Natural killer cell (primary cell): ENCODE data around the gene RRH. TPM values are rescaled to one million over a fixed set of nuclear protein-coding genes. Genes with fewer than 3 reads are reported as not detected.
A peak's percentile ranks its signal among the peaks of the same experiment; 100 is the strongest.

Experiments
- ATAC-seq, 3 donors: fragments of 150-1000 bp in 2 of 3; fragments of 200-7000 bp in 1 of 3; cut with Tn5 transposase; 1 replicate in 1 of 3; 2 replicates in 2 of 3; pipeline ENCODE4 v1.10.0; 2021; ENCODE audit warnings: mild to moderate bottlenecking in 2 of 3, moderate library complexity in 2 of 3
- DNase-seq, 2 donors: peaks; one replicate each; pipeline versions ENCODE4 v3.0.0 to v3.0.0-alpha.2; 2013 to 2021; ENCODE audit warnings: mixed read lengths in 1 of 2
- H3K27ac ChIP-seq: one replicate; pipeline ENCODE4 v1.5.1; 2013; ENCODE audit warnings: mild to moderate bottlenecking, low read length
- H3K27me3 ChIP-seq: one replicate; pipeline ENCODE4 v1.6.1; 2013; ENCODE audit warnings: low read length; ENCODE audit not compliant: control insufficient read depth, insufficient read depth
- H3K36me3 ChIP-seq: one replicate; pipeline ENCODE4 v1.6.1; 2013; ENCODE audit warnings: low read length; ENCODE audit not compliant: control insufficient read depth, insufficient read depth
- H3K4me1 ChIP-seq: one replicate; pipeline ENCODE4 v1.6.1; 2013; ENCODE audit warnings: low read length; ENCODE audit not compliant: control insufficient read depth, insufficient read depth
- H3K4me3 ChIP-seq: one replicate; pipeline ENCODE4 v1.5.1; 2013; ENCODE audit warnings: low read length
- H3K9me3 ChIP-seq: one replicate; pipeline ENCODE4 v1.6.1; 2013; ENCODE audit warnings: low read length; ENCODE audit not compliant: control insufficient read depth, insufficient read depth
- H3K27ac Mint-ChIP-seq, 2 donors: one replicate each; pipeline ENCODE4 v1.8.0; 2022; ENCODE audit warnings: mild to moderate bottlenecking in 2 of 2, mixed read lengths in 2 of 2, moderate library complexity in 1 of 2
- H3K27me3 Mint-ChIP-seq, 2 donors: one replicate each; pipeline ENCODE4 v1.8.0; 2022; ENCODE audit warnings: low read depth in 2 of 2, mixed read lengths in 2 of 2
- H3K36me3 Mint-ChIP-seq: one replicate; pipeline ENCODE4 v1.8.0; 2022; ENCODE audit warnings: mixed read lengths
- H3K4me1 Mint-ChIP-seq, 2 donors: one replicate each; pipeline ENCODE4 v1.8.0; 2022; ENCODE audit warnings: mixed read lengths in 2 of 2
- H3K4me3 Mint-ChIP-seq: one replicate; pipeline ENCODE4 v1.8.0; 2022; ENCODE audit warnings: mild to moderate bottlenecking, moderate library complexity, mixed read lengths
- H3K9me3 Mint-ChIP-seq, 2 donors: one replicate each; pipeline ENCODE4 v1.8.0; 2022; ENCODE audit warnings: mixed read lengths in 2 of 2
- WGBS: methylation state at CpG from one replicate; pipeline ENCODE4 v1.1.7; 2013; ENCODE audit warnings: missing lambda C conversion rate; ENCODE audit not compliant: insufficient coverage; 5-methylcytosine and 5-hydroxymethylcytosine counted together
- intact Hi-C: fragments of 100-400 bp; cut with micrococcal nuclease; formaldehyde crosslinking; loops from one replicate; pipeline ENCODE4 v1.14.2; 2022
- total RNA-seq, 4 donors: library from RNA; stranded (reverse); fragments of 120-200 nt in 1 of 4; gene quantifications; one replicate each; pipeline versions ENCODE4 v1.2.3 to v1.2.4, GENCODE V29; 2013 to 2022
- TF ChIP-seq, protein P1 (sequence below): fragments of 200-600 bp; IDR thresholded peaks from one replicate; pipeline ENCODE4 v1.8.0; 2022; ENCODE audit warnings: antibody characterized with exemption

The RRH gene
- total RNA-seq, 3 donors from 2014 or later (not counting 1 experiment from before 2014, with no cell fraction given): 0.24 TPM; not detected in 2

DNA sequence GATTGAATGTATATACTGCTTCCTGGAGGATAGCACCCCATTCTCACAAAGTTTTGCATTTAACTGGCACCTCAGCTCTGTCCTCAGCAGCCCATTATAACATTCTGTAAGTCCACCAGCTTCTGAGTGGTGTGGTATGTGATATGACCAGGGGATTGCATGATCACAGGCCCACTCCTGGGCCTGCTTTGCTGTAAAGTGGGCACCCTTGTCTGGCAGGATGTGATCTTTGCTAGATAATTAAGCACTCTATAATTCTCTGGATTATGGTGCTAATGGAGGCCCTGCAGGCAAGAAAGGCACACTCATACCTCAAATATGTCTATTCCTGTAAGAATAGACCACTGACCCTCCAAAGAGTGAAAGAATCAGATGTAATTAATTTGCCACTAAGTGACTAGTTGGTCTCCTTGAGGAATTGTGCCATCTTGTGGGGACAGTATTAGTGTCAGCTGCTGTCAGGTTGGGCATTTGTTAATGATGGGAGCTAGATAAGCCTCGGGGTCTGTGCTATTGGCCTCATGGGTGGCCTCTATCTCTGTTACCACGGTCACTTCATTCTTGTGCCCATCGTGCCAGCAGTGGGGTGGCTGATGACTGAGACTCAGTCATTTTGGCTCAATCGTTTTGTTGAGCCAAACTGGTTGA lies 23.7 kb upstream of the RRH start:
- intact Hi-C loops: no loop called here
- no peak overlapping the region for H3K27ac ChIP-seq
- WGBS: 49% methylated on average over 4 of the region's 4 CpGs
- H3K27me3 ChIP-seq: no peaks in the 10 kb centered on the region
- H3K36me3 ChIP-seq: no peaks in the 10 kb centered on the region
- H3K4me3 ChIP-seq: no peak overlapping the region
- H3K36me3 Mint-ChIP-seq: no peaks in the 10 kb centered on the region
- DNase-seq (peak in 1 of 2 donors; percentile 62), ATAC-seq (peak in 2 of 3 donors; percentile 42 to 52)
- no peaks in the 10 kb centered on the region for H3K9me3 Mint-ChIP-seq
- no peak overlapping the region for H3K27ac Mint-ChIP-seq
- H3K27me3 Mint-ChIP-seq: peaks cover 12 to 17% of the 10 kb centered on the region in 2 donors
- H3K4me1 ChIP-seq: no peaks in the 10 kb centered on the region
- H3K4me3 Mint-ChIP-seq: no peak overlapping the region
- TF ChIP-seq, protein P1, sequence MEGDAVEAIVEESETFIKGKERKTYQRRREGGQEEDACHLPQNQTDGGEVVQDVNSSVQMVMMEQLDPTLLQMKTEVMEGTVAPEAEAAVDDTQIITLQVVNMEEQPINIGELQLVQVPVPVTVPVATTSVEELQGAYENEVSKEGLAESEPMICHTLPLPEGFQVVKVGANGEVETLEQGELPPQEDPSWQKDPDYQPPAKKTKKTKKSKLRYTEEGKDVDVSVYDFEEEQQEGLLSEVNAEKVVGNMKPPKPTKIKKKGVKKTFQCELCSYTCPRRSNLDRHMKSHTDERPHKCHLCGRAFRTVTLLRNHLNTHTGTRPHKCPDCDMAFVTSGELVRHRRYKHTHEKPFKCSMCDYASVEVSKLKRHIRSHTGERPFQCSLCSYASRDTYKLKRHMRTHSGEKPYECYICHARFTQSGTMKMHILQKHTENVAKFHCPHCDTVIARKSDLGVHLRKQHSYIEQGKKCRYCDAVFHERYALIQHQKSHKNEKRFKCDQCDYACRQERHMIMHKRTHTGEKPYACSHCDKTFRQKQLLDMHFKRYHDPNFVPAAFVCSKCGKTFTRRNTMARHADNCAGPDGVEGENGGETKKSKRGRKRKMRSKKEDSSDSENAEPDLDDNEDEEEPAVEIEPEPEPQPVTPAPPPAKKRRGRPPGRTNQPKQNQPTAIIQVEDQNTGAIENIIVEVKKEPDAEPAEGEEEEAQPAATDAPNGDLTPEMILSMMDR: no peak
- H3K4me1 Mint-ChIP-seq: no peaks in the 10 kb centered on the region
- H3K9me3 ChIP-seq: no peaks in the 10 kb centered on the region

DNA sequence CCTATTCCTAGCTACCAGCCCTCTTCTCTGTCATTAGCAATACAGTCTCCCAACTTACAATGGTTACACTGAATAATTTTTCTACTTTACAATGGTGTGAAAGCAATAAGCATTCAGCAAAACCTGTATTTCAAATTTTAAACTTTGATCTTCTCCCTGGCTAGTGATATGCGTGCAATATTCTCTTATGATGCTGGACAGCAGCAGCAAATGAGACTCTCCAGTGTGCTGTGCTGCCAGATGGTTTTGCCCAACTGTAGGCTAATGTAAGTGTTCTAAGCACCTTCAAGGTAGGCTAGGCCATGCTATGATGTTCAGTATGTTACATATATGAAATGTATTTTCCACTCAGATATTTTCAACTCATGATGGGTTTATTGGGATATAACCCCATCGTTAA lies 18.1 kb upstream of the RRH start:
- Histone ChIP-seq H3K4me1 (peaks cover 5% of the 10 kb centered on the region), H3K4me3 (no peak overlapping the region), H3K9me3 (no peaks in the 10 kb centered on the region), H3K27ac (no peak overlapping the region), H3K36me3 (no peaks in the 10 kb centered on the region), H3K27me3 (no peaks in the 10 kb centered on the region)
- Mint-ChIP-seq H3K27ac (no peak overlapping the region), H3K4me3 (no peak overlapping the region), H3K4me1 (peaks cover 3% of the 10 kb centered on the region in 2 donors), H3K9me3 (no peaks in the 10 kb centered on the region), H3K36me3 (no peaks in the 10 kb centered on the region), H3K27me3 (peaks cover 25 to 28% of the 10 kb centered on the region in 2 donors)
- TF ChIP-seq, protein P1: no peak
- DNase-seq: no peak
- intact Hi-C loops: no loop called here
- no peak for ATAC-seq
- 88% methylated on average over 1 of the region's 2 CpGs for WGBS

DNA sequence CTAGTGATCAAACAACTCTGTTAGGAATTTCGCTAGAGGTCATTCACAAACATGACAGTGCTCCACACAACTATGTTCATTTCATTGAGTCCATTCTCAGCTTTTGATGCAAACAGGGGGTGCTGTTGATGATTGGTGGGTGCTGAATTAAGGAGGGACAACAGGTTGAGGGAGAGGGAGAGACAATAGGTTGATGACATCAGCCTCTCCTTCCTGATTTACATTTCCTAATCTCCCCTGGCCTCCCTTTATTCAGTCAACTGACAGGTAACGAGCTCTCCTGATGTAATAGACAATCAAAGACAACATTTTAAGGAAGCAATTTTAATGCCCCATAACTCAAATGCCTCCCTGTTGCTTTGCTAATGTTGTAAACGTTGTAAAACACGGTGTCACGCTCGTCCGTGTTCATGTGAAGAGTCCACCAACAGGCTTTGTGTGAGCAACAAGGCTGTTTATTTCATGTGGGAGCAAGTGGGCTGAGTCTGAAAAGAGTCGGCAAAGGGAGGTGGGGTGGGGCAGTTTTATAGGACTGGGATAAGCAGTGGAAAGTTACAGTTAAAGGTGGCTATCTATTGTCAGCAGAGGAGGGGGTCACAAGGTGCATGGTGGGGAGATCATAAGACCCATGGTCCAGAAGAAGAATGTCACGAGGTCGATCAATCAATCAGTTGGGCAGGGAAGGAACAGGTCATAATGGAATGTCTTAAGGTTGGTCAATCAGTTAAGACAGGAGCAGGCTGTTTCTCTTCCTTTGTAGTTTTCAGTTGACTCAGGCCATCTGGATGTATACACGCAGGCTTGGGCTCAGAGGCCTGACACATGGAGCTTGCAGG lies 17.0 kb upstream of the RRH start:
- ATAC-seq (no peak), DNase-seq (no peak)
- 88% methylated on average over 11 of the region's 11 CpGs for WGBS
- Histone ChIP-seq H3K27ac (no peak overlapping the region), H3K36me3 (no peaks in the 10 kb centered on the region), H3K27me3 (no peaks in the 10 kb centered on the region), H3K4me1 (peaks cover 10% of the 10 kb centered on the region), H3K4me3 (no peak overlapping the region), H3K9me3 (no peaks in the 10 kb centered on the region)
- H3K4me1 Mint-ChIP-seq: peaks cover 11% of the 10 kb centered on the region in 2 donors
- H3K27me3 Mint-ChIP-seq: peaks cover 22 to 28% of the 10 kb centered on the region in 2 donors
- H3K36me3 Mint-ChIP-seq: no peaks in the 10 kb centered on the region
- no peak overlapping the region for H3K4me3 Mint-ChIP-seq
- intact Hi-C loops: no loop called here
- TF ChIP-seq, protein P1: no peak
- no peak overlapping the region for H3K27ac Mint-ChIP-seq
- no peaks in the 10 kb centered on the region for H3K9me3 Mint-ChIP-seq
